ENCODE measurements around the gene TGFBR3. TPM values are rescaled to one million over a fixed set of nuclear protein-coding genes. Genes with fewer than 3 reads are reported as not detected.
"Not testable (repeated sequence)": the region's sequence is repeated elsewhere in the genome, so short reads cannot be mapped to it uniquely, and the experiment has no call there.

The TGFBR3 gene
- polyA plus RNA-seq, 1 donor from 2014 or later = 2.3 TPM

- Mint-ChIP-seq H3K9me3 (peaks cover 0 to 2% (median 0%) of the 10 kb centered on the region in 3 donors), H3K27me3 (peaks cover 1% of the 10 kb centered on the region), H3K4me1 (peaks cover 0 to 2% (median 2%) of the 10 kb centered on the region in 3 donors), H3K4me3 (no peak overlapping the region), H3K27ac (no peak overlapping the region), H3K36me3 (peaks cover 1% of the 10 kb centered on the region)
Observed at GRCh38 chr1:91683598-91683951, 202.4 kb downstream of the TGFBR3 start.

- Mint-ChIP-seq H3K9me3 (peaks cover 0 to 2% (median 0%) of the 10 kb centered on the region in 3 donors), H3K4me3 (no peak overlapping the region), H3K36me3 (peaks cover 1% of the 10 kb centered on the region), H3K27ac (no peak overlapping the region), H3K4me1 (peaks cover 0 to 2% (median 2%) of the 10 kb centered on the region in 3 donors), H3K27me3 (no peaks in the 10 kb centered on the region)
Observed at GRCh38 chr1:91682882-91683597, 202.9 kb downstream of the TGFBR3 start.

GRCh38 chr1:91680556-91681155, 205.3 kb downstream of the TGFBR3 start:
- H3K4me3 Mint-ChIP-seq = no peak overlapping the region
- peaks cover 1% of the 10 kb centered on the region for H3K36me3 Mint-ChIP-seq
- H3K27ac Mint-ChIP-seq = peak overlapping the region in 1 of 3 donors; percentile 9
- H3K27me3 Mint-ChIP-seq = no peaks in the 10 kb centered on the region
- H3K9me3 Mint-ChIP-seq = peaks cover 0 to 2% (median 0%) of the 10 kb centered on the region in 3 donors
- H3K4me1 Mint-ChIP-seq = peaks cover 0 to 2% (median 2%) of the 10 kb centered on the region in 3 donors

GRCh38 chr1:91679446-91679845, 206.5 kb downstream of the TGFBR3 start:
- Mint-ChIP-seq H3K36me3 (no peaks in the 10 kb centered on the region), H3K9me3 (no peaks in the 10 kb centered on the region), H3K4me1 (peaks cover 0 to 2% (median 2%) of the 10 kb centered on the region in 3 donors), H3K4me3 (no peak overlapping the region), H3K27me3 (no peaks in the 10 kb centered on the region), H3K27ac (no peak overlapping the region)

GRCh38 chr1:91676030-91676429, 209.9 kb downstream of the TGFBR3 start:
- Mint-ChIP-seq H3K36me3 (no peaks in the 10 kb centered on the region), H3K4me3 (no peak overlapping the region), H3K4me1 (no peaks in the 10 kb centered on the region), H3K9me3 (no peaks in the 10 kb centered on the region), H3K27me3 (peaks cover 2% of the 10 kb centered on the region), H3K27ac (no peak overlapping the region)

GRCh38 chr1:91674107-91674506, 211.8 kb downstream of the TGFBR3 start:
- no peaks in the 10 kb centered on the region for H3K4me1 Mint-ChIP-seq
- no peaks in the 10 kb centered on the region for H3K36me3 Mint-ChIP-seq
- peaks cover 0 to 2% (median 2%) of the 10 kb centered on the region in 3 donors for H3K9me3 Mint-ChIP-seq
- H3K27me3 Mint-ChIP-seq = peaks cover 5% of the 10 kb centered on the region
- H3K27ac Mint-ChIP-seq = no peak overlapping the region
- no peak overlapping the region for H3K4me3 Mint-ChIP-seq

- Mint-ChIP-seq H3K4me3 (no peak overlapping the region), H3K36me3 (no peaks in the 10 kb centered on the region), H3K27ac (no peak overlapping the region), H3K4me1 (no peaks in the 10 kb centered on the region), H3K27me3 (peaks cover 5% of the 10 kb centered on the region), H3K9me3 (peaks cover 0 to 2% (median 2%) of the 10 kb centered on the region in 3 donors)
Observed at GRCh38 chr1:91673613-91674012, 212.3 kb downstream of the TGFBR3 start.

- no peaks in the 10 kb centered on the region for H3K36me3 Mint-ChIP-seq
- H3K27me3 Mint-ChIP-seq = peaks cover 5% of the 10 kb centered on the region
- H3K4me3 Mint-ChIP-seq = peak overlapping the region in 1 of 4 donors; percentile 57
- no peaks in the 10 kb centered on the region for H3K4me1 Mint-ChIP-seq
- H3K27ac Mint-ChIP-seq = no peak overlapping the region
- H3K9me3 Mint-ChIP-seq = peaks cover 0 to 2% (median 2%) of the 10 kb centered on the region in 3 donors
Observed at GRCh38 chr1:91672601-91673161, 213.3 kb downstream of the TGFBR3 start.

GRCh38 chr1:91670781-91671180, 215.2 kb downstream of the TGFBR3 start:
- Mint-ChIP-seq H3K27me3 (peaks cover 6% of the 10 kb centered on the region), H3K4me1 (no peaks in the 10 kb centered on the region), H3K27ac (no peak overlapping the region), H3K9me3 (peaks cover 0 to 2% (median 2%) of the 10 kb centered on the region in 3 donors), H3K4me3 (no peak overlapping the region), H3K36me3 (no peaks in the 10 kb centered on the region)

GRCh38 chr1:91669584-91670350, 216.2 kb downstream of the TGFBR3 start:
- no peak overlapping the region for H3K4me3 Mint-ChIP-seq
- no peaks in the 10 kb centered on the region for H3K36me3 Mint-ChIP-seq
- peaks cover 0 to 2% (median 2%) of the 10 kb centered on the region in 3 donors for H3K9me3 Mint-ChIP-seq
- H3K4me1 Mint-ChIP-seq = no peaks in the 10 kb centered on the region
- peaks cover 7% of the 10 kb centered on the region for H3K27me3 Mint-ChIP-seq
- no peak overlapping the region for H3K27ac Mint-ChIP-seq

GRCh38 chr1:91666651-91667050, 219.3 kb downstream of the TGFBR3 start:
- not testable (repeated sequence) for H3K4me1 Mint-ChIP-seq, H3K27me3 Mint-ChIP-seq, H3K27ac Mint-ChIP-seq, H3K4me3 Mint-ChIP-seq, H3K36me3 Mint-ChIP-seq, H3K9me3 Mint-ChIP-seq

GRCh38 chr1:91661121-91661520, 224.8 kb downstream of the TGFBR3 start:
- Mint-ChIP-seq H3K9me3 (peaks cover 0 to 19% (median 8%) of the 10 kb centered on the region in 3 donors), H3K27ac (no peak overlapping the region), H3K36me3 (no peaks in the 10 kb centered on the region), H3K4me3 (no peak overlapping the region), H3K4me1 (no peaks in the 10 kb centered on the region), H3K27me3 (peaks cover 5% of the 10 kb centered on the region)

GRCh38 chr1:91660708-91661107, 225.2 kb downstream of the TGFBR3 start:
- Mint-ChIP-seq H3K4me3 (no peak overlapping the region), H3K9me3 (peaks cover 0 to 19% (median 8%) of the 10 kb centered on the region in 3 donors), H3K36me3 (no peaks in the 10 kb centered on the region), H3K4me1 (no peaks in the 10 kb centered on the region), H3K27me3 (peaks cover 4% of the 10 kb centered on the region), H3K27ac (peak overlapping the region in 1 of 3 donors; percentile 63)

GRCh38 chr1:91655912-91656449, 230.0 kb downstream of the TGFBR3 start:
- Mint-ChIP-seq H3K27ac (no peak overlapping the region), H3K4me3 (no peak overlapping the region), H3K27me3 (peaks cover 4% of the 10 kb centered on the region), H3K36me3 (no peaks in the 10 kb centered on the region), H3K9me3 (peaks cover 0 to 13% (median 8%) of the 10 kb centered on the region in 3 donors), H3K4me1 (no peaks in the 10 kb centered on the region)

- Mint-ChIP-seq H3K36me3 (no peaks in the 10 kb centered on the region), H3K27ac (no peak overlapping the region), H3K4me3 (no peak overlapping the region), H3K4me1 (peaks cover 0 to 1% (median 0%) of the 10 kb centered on the region in 3 donors), H3K27me3 (peaks cover 4% of the 10 kb centered on the region), H3K9me3 (peaks cover 0 to 3% (median 0%) of the 10 kb centered on the region in 3 donors)
Observed at GRCh38 chr1:91653183-91653582, 232.8 kb downstream of the TGFBR3 start.
